ENCODE data around the gene CACFD1.
"Not testable (repeated sequence)": the region's sequence is repeated elsewhere in the genome, so short reads cannot be mapped to it uniquely, and the experiment has no call there.

Gene CACFD1

DNA sequence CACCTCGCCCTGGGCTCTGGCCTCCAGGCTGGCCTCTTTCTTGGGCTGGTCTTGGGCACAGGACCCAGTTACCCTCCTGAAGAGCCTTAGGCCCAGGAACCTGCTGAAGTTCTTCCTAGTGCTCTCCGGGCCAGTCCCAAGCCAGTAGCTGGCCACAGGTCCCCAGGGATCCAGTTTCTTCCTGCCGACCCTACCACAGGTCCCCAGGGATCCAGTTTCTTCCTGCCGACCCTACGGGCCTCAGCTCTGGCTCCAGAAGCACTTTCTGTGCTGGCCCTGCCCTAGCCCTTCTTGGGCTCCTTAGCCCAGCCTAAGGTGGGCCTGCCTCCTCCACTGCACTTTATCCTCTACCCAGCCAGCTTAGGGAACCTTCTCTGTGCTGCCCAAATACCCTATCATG, 18.2 kb upstream of the CACFD1 start:
- DNase-seq = no peak

DNA sequence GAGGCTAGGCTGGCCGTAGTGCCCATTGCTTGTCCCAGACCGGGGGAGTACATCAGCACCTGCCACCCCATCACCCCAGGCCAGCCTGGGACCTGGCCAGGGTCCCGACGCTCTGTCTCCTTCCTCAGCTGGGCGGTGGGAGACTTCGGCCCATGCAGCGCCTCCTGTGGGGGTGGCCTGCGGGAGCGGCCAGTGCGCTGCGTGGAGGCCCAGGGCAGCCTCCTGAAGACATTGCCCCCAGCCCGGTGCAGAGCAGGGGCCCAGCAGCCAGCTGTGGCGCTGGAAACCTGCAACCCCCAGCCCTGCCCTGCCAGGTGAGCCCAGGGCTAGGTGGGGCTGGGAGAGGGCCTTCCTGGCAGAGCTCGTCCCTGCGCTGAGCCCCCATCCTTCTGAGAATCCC, 16.5 kb upstream of the CACFD1 start:
- DNase-seq = no peak

DNA sequence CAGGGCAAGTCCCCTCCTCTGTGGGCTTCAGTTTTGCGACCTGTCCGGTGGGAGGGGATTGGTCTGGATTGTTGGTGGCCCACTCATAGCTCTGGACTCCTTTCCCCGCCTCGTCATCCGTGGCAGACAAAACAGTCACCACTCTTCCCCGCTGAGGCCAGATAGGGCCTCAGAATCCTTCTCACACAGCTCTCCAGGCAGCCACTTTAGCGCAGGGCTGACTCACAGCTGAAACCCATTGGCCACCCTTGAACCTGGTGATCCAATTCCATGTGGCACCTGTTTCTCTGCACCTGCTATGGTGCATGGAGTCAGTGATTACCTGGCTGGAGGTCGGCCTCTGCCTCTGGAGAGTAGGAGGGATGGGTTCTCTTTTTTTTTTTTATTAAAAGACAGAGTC, 15.8 kb upstream of the CACFD1 start:
- no peak for DNase-seq

DNA sequence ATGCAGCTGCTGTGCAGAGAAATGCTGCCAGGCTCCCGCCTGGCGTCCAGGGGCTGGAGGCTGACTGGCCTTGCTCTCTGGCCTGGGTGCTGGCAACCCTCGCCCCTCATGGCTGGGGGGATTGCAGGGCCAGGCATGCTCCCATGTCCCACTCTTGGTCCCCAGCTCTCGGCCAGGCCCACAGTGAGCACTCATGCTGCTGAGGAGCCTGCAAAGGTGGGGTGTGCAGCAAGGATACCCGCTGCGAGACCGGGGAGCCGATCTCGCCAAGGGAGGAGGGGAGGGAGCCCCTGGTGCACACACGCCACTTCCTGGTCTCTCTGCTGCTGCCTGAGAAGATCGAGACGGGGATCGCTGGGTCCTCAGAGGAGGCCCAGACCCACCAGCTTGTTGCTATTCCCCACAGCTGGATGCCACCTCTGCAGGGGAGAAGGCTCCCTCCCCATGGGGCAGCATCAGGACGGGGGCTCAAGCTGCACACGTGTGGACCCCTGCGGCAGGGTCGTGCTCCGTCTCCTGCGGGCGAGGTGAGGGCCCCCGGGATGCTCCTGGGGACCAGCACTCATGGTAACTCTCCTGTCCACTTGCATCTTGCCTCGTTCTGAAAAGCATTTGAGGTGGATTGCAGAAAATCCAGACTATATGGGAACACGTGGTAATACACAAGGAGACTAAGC, 14.3 kb upstream of the CACFD1 start:
- no peak for DNase-seq

DNA sequence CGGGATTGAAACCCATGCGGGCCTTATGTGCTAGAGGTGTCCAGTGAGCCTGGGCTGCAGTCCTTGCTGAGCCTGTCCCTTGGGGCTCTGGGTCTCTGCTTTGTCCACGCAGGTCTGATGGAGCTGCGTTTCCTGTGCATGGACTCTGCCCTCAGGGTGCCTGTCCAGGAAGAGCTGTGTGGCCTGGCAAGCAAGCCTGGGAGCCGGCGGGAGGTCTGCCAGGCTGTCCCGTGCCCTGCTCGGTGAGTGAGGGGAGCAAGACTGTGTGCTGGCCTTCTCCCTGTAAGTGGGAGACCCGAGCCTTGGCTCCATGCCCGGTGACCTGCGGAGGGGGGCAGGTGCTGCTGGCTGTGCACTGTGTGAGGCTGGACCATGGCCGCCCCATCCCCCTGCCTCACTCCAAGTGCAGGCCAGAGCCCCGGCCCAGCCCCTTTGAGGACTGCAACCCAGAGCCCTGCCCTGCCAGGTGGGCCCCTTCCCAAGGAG, 11.2 kb upstream of the CACFD1 start:
- no peak for DNase-seq

DNA sequence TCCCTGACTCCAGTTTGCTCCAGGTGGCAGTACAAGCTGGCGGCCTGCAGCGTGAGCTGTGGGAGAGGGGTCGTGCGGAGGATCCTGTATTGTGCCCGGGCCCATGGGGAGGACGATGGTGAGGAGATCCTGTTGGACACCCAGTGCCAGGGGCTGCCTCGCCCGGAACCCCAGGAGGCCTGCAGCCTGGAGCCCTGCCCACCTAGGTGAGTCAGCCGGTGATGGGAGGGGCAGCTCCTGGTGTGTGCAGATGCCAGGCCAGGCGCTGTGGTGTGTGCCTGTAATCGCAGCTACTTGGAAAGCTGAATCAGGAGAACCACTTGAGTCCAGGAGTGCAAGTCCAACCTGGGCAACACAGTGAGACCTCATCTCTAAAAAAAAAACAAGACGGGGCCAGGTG, 10.0 kb upstream of the CACFD1 start:
- no peak for DNase-seq

DNA sequence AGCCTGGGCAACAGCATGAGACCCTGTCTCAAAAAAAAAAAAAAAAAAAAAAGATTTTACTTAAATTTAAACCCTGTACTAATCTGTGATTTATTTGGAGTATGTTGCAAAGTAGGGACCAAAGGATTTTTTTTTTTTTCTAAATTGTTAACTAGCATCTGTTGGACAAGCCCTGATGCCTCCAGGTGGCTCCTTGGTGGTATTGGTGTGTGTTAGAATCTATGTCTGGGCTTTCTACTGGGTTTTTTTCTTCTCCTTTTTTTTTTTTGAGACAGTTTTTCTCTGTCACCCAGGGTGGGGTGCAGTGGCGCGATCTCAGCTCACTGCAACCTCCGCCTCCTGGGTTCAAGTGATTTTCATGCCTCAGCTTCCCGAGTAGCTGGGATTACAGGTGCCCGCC, 7.9 kb upstream of the CACFD1 start:
- not testable (repeated sequence) for DNase-seq

DNA sequence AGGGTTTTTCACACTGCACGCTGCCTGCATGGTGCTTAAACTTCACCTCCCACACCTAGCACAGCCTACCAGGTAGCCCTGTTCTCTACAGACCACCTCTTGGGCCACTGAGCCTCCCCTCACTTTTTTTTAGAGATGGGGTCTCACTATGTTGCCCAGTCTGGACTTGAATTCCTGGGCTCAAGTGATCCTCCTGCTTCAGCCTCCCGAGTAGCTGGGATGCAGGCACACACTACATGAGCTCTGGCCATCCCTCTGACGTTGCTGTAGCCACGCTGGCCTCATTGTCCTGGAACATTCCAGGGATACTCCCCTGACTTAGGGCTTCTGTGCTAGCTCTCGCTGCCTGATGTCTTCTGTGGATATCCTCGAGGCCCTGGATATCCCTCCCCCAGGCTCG, 7.2 kb upstream of the CACFD1 start:
- no peak for DNase-seq

DNA sequence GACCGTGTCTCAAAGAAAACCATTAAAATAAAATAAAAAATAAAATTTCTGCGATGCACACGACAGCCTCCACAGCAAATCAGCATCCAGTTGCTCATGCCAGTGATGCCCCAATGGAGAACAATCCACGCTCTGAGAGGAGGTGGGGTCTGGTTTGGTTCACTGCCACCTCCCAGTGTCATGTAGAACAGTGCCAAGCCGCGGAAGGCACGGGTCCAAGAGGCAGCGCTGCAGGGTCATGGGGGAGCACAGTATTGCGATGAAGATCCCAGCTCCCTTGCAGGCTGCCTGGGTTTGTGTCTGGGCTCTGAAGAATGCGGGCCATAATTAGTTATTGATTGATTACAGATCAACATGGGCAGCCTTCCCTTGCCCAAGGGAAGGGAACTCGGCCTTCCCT, 6.1 kb upstream of the CACFD1 start:
- no peak for DNase-seq

DNA sequence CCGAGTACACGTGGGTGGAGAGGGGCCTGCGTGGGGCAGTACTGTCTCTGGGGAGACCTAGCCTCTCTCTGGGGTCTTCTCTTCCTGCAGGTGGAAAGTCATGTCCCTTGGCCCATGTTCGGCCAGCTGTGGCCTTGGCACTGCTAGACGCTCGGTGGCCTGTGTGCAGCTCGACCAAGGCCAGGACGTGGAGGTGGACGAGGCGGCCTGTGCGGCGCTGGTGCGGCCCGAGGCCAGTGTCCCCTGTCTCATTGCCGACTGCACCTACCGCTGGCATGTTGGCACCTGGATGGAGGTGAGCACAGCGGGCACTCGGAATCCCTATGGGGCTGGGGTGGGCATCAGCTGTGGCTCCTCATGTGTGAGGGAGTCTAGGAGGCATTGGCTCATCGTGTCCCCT, 5.5 kb upstream of the CACFD1 start:
- no peak for DNase-seq

DNA sequence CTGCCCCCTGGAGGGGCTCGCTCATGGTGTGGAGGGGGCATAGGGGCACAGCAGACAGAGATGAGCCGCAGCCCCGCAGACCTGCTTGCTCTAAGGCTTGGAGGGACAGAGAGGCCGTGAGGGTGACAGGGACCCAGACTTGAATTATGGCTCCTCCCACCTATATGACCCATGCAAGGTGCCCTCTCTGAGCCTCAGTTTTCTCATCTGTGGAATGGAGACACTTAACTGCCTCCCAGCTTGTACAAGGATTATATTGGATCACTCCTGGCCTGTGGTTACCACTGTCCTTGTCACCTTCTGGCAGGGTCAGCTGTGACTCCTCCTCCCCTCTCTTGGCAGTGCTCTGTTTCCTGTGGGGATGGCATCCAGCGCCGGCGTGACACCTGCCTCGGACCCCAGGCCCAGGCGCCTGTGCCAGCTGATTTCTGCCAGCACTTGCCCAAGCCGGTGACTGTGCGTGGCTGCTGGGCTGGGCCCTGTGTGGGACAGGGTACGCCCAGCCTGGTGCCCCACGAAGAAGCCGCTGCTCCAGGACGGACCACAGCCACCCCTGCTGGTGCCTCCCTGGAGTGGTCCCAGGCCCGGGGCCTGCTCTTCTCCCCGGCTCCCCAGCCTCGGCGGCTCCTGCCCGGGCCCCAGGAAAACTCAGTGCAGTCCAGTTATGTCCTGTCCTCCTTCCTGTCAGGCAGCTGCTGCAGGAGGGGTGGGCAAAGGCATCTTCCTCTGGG, 4.7 kb upstream of the CACFD1 start:
- no peak for DNase-seq

DNA sequence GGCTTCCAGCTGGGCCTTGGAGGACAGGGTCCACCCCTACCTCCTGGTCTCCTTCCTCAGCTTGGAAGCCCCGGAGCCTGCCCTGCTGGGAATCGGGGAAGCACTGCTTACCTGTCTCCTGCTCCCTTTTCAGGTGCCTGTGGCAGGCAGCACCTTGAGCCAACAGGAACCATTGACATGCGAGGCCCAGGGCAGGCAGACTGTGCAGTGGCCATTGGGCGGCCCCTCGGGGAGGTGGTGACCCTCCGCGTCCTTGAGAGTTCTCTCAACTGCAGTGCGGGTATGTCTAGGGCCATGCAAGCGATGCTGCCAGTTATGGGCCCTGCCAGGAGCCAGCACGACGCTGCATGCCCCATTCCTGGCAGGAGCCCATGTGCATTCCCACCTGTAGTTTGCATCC, 3.8 kb upstream of the CACFD1 start:
- DNase-seq = no peak

DNA sequence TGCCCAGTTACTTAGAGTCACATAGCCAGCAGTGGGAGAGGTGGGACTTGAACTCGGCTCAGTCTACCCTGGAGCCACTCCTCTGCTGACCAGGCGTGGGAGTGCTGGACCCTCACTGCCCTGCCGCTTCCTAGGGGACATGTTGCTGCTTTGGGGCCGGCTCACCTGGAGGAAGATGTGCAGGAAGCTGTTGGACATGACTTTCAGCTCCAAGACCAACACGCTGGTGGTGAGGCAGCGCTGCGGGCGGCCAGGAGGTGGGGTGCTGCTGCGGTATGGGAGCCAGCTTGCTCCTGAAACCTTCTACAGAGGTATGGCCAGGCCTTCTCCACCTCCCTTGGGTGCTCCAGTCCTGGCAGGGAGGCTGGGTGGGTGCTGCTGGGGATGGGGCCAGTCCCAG, 3.4 kb upstream of the CACFD1 start:
- no peak for DNase-seq

DNA sequence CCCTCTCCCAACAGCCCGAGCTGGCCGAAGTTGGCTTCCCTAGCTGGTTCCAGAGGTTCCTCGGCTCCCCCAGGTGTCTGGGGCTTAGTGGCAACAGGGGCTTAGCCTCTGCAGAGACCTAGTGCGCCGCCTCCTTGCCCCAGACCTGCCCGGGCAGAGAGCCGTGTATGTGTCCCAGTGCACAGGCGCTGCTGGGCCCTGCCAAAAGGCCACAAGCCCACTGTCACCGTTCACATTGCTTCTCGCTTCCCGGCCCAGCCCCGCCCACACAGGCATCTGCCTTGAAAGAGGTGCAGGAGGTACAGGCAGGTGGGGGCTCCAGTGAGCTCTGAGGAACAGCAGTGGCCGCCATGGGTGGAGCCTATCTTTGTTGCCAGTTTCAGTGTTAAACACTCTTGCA, 2.5 kb upstream of the CACFD1 start:
- DNase-seq = no peak

DNA sequence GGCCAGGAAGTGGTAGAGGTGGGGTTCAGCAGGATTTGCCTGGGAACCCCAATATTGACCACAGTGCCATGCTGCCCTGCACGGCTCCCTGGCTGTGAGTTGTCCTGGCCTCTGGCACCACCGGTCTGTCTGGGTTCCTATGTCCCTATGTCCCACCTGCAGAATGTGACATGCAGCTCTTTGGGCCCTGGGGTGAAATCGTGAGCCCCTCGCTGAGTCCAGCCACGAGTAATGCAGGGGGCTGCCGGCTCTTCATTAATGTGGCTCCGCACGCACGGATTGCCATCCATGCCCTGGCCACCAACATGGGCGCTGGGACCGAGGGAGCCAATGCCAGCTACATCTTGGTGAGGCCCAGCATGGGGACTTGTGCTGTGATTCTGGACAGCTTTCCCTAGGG, 2.0 kb upstream of the CACFD1 start:
- DNase-seq = no peak

DNA sequence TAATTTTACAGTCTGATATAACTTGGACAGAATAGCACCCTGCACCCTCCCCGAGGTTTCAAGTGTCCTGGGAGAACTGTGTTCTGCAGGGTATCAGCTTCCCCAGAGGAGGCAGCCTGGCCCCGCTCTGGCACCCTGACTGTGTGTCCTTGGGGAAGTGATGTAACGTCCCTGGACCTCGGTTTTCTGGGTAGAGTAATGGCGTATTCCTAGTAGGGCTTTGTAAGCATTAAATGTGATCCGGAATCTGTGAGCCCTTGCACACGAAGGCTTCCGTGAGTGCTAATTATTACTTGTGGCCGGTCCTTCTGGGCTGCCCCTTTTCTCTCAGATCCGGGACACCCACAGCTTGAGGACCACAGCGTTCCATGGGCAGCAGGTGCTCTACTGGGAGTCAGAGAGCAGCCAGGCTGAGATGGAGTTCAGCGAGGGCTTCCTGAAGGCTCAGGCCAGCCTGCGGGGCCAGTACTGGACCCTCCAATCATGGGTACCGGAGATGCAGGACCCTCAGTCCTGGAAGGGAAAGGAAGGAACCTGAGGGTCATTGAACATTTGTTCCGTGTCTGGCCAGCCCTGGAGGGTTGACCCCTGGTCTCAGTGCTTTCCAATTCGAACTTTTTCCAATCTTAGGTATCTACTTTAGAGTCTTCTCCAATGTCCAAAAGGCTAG, 1.0 kb upstream of the CACFD1 start:
- no peak for DNase-seq

DNA sequence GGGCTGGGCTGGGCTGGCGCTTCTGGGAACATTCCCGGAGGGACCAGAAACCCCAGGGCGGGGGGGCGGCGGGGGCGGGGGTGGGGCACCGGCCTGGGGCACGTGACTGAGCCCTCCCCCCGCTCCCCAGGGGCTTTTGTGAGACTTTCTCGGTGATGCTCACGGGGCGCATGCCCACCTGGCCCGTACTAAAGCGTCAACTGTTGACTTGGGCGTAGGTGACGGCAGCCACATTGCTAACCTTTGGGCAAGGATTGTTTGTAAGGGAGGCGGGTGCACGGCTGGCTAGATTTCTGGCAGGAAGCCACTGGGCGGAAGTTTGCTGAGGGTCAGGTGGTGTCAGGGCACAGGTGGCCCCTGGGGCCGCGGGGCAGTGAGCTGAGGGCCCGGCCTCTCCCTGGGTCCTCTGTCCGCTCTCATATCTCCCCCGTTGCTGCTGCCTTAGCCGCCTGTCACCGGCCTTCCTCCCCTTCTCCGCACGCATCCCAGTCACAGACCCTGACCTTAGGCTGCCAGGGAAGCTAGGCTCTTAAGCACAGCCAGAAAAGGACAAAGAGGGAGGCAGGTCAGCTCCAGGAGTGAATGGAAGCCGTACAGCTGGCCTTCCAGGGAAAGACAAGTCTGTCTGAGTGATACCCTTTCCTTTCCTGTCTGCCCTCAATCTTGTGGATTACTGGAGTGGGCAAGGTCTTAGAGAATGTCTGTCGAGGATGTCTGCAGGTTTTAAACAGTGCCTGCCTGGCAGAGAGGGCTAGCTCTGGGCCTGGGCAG, 812 bp downstream of the CACFD1 start:
- DNase-seq = no peak

DNA sequence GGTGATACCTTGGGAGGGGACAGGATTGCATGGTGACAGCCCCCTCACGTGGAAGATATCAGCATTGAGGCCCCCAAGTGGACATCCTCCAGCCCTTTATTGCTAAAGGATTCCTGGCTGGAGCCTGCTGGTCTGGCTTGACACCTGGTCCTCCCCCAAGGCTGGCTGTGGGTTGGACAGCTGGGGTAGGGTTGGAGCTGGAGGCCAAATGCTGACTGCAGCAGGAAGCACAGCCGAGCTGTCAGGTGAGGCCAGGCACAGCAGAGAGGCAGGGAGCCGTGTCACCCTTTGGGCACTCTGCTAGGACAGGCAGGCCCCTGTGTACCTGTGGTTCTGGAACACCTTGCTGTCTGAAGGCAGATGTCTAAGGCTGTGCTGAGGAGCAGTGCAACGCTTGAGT, 2.2 kb downstream of the CACFD1 start:
- no peak for DNase-seq

DNA sequence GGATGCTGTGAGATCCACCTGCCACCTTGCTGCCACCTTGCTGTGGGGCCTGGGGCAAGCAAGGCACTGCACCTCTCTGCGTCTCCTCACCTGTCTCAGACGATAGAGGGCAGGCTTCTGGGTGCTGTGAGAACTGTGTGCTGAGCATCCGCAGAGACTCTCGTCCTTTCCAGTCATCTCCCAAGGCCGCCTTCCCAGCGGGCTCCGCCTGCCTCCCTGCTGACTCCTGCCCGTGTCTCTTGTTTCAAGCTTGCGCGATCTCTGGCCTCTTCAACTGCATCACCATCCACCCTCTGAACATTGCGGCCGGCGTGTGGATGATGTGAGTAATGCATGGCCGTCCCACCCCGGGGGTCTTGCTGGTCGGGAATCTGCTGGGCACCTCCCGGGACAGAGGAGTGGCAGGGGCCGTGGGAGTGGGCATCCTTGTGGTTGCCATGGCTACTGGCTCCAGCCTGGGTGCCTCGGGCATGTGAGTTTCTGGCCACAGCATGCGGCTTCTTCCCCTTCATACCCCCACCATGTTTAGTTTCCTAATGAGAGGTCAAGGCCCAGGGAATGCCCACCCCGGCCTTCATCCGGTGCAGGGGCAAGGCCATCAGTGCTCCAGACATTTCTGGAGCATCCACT, 3.6 kb downstream of the CACFD1 start:
- DNase-seq = no peak

DNA sequence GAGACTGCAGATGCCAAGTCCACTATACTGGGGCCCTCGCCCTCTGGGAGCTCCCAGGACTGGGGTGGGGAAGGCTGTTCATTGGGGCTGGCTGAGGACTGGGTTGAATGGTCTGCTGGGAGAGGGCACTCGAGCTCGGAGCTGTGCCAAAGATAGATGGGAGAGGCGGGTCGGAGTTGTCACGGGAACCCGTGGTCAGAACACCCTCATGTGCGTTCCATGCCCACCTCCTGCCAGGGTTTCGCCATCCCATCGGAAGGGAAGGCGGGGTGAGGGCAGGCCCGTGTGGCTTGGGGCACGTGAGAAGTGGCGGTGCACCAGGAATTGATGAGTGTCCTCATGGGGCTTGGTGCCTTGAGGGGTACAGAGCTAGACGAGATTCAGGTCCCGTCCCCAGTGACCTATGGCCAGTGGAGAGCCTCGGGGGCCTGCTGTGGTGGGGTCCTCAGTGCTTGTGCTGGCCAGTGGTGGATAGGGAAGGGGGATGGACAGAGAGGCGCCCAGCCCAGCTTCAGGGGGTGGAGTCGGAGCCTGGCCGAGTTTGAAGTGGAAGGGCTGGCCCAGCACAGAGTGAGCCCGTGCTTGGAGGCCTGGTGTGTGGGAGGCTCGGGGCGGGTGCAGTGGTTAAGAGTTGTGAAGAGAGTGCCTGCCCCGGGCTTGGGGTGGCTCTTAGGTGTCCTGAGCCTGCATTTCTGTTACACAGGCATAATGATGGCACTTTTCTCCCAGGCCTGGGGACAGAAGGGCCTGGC, 4.3 kb downstream of the CACFD1 start:
- no peak for DNase-seq

DNA sequence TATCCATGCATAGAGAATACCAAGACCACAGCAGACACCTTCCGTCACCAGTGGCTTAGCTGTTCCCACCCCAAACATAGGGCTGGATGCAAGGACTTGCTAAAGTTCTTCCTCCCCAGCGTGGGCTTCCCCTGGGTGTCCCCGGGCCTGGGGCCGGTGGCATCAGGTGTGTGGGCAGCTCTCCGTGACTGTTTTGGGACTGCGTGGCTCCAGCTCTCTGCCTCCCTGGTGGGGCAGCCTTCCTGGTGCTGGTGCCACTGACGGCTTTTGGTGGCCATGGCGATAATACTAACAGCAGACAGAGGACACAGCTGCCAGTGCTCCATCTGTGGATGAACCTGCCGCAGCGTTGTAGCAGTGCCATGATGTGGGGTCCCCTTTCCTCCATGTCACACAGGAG, 4.9 kb downstream of the CACFD1 start:
- no peak for DNase-seq

DNA sequence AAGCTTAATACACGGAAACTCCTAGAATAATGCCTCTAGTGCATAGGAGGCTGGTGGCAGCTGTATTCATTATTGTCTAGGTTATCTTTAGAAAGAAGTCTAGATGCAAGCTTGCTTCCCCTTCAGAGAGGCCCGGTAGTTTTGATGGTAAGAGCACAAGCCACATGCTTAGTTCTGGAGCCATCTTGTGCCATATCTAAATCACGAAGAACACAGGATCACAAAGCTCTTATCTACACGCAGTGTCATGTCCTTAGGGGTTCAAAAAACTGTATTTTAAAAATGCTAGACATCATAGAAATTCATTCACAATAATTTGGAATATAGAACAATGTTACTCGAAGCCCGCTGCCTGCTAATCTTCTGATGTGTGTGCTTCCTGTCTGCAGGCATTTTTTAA, 6.2 kb downstream of the CACFD1 start:
- no peak for DNase-seq

All from activated CD4-positive, alpha-beta T cell treated with anti-CD3 and anti-CD28 coated beads for 1 hour (primary cell).